ENCODE data around the gene DNAJB12. TPM values are rescaled to one million over a fixed set of nuclear protein-coding genes. Genes with fewer than 3 reads are reported as not detected.
"Not testable (repeated sequence)": the region's sequence is repeated elsewhere in the genome, so short reads cannot be mapped to it uniquely, and the experiment has no call there.

DNAJB12 gene
- total RNA-seq, 2 experiments from 2014 or later, result 24.3 to 26.5 TPM

GRCh38 chr10:72315611-72316385 lies 38.9 kb downstream of the DNAJB12 start:
- Mint-ChIP-seq H3K27me3 (no peaks in the 10 kb centered on the region), H3K4me1 (peaks cover 45% of the 10 kb centered on the region), H3K9me3 (no peaks in the 10 kb centered on the region), H3K36me3 (peaks cover 5% of the 10 kb centered on the region), H3K4me3 (peak overlapping the region; percentile 31), H3K27ac (peak overlapping the region; percentile 79)
- POLR2A ChIA-PET, result interaction anchor here (1.0 to 53.3 kb wide), 4 partner anchors 7 to 227 kb away, joined by 3 to 1812 read pairs (median 908); partner anchors contain the start of genes DDIT4 and SPOCK2
- ATAC-seq (ENCODE audit: low read depth) (no peak), DNase-seq (no peak)

DNA sequence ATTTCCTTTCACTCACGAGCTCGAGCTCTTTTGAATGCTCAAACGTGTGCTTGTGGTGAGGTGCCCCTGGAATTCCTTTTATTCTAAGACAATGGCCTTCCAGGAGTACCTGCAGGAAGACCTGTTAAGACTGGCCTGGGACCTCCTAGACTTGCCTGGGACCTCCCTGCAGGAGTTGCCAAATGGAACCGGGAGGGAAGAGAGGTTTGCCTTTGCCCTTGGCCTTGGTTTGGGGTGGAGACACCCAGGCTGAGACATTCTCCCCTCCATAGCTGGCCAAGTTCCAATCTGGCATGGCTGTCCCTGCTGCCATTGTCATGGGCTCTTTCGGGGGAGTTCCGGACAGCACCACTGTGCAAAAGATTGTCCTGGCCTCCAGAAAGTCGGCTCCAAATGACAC lies 39.7 kb downstream of the DNAJB12 start:
- Mint-ChIP-seq H3K36me3 (peaks cover 5% of the 10 kb centered on the region), H3K4me3 (no peak overlapping the region), H3K27ac (no peak overlapping the region), H3K4me1 (peaks cover 45% of the 10 kb centered on the region), H3K27me3 (no peaks in the 10 kb centered on the region), H3K9me3 (no peaks in the 10 kb centered on the region)
- ATAC-seq (ENCODE audit: low read depth) (no peak), DNase-seq (no peak)
- POLR2A ChIA-PET, result interaction anchor here (0.7 to 53.3 kb wide), 4 partner anchors 8 to 60 kb away, joined by 3 to 1812 read pairs (median 908); partner anchors contain the start of gene DDIT4

GRCh38 chr10:72314263-72314662 lies 40.5 kb downstream of the DNAJB12 start:
- Mint-ChIP-seq H3K4me3 (no peak overlapping the region), H3K27me3 (no peaks in the 10 kb centered on the region), H3K9me3 (no peaks in the 10 kb centered on the region), H3K36me3 (peaks cover 5% of the 10 kb centered on the region), H3K27ac (no peak overlapping the region), H3K4me1 (peaks cover 51% of the 10 kb centered on the region)
- DNase-seq, result no peak
- ATAC-seq (ENCODE audit: low read depth), result no peak
- POLR2A ChIA-PET, result interaction anchor here (0.7 to 53.3 kb wide), 3 partner anchors 9 to 59 kb away, joined by 3 to 1812 read pairs (median 1812); partner anchors contain the start of gene DDIT4

DNA sequence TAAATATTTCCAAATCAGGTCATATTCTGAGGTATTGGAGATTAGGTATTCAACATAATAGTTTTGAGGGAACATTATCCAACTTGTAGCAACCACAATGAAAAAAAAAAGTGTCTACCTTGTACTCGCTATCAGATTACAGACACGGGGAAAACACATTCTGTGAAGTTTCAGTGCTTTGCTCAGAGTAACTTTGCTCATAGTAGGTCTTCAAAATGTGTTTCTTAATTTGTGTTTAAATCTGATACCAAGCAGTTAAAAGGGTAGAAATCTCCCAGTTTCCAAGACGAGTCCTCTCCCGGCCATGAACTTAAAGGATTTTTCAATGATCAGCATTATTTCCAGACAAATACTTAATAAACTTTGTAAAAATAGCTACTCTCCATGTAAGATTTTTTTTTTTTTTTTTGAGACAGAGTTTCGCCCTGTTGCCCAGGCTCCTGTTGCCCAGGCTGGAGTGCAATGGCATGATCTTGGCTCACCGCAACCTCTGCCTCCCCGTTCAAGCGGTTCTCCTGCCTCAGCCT lies 41.8 kb downstream of the DNAJB12 start:
- Mint-ChIP-seq H3K4me1 (peaks cover 52% of the 10 kb centered on the region), H3K27ac (no peak overlapping the region), H3K27me3 (no peaks in the 10 kb centered on the region), H3K9me3 (no peaks in the 10 kb centered on the region), H3K4me3 (no peak overlapping the region), H3K36me3 (peaks cover 5% of the 10 kb centered on the region)
- no peak for DNase-seq
- ATAC-seq (ENCODE audit: low read depth), result no peak
- POLR2A ChIA-PET, result interaction anchor here (32.2 to 53.3 kb wide), 2 partner anchors 10 to 15 kb away, joined by 1812 read pairs; partner anchors contain the start of gene DDIT4

- no peaks in the 10 kb centered on the region for H3K27me3 Mint-ChIP-seq
- H3K4me3 Mint-ChIP-seq, result no peak overlapping the region
- H3K4me1 Mint-ChIP-seq, result peaks cover 50% of the 10 kb centered on the region
- H3K36me3 Mint-ChIP-seq, result peaks cover 3% of the 10 kb centered on the region
- ATAC-seq (ENCODE audit: low read depth) (peak; percentile 67), DNase-seq (no peak)
- POLR2A ChIA-PET, result interaction anchor here (32.2 to 53.3 kb wide), 2 partner anchors 12 to 14 kb away, joined by 1812 read pairs; partner anchors contain the start of gene DDIT4
- H3K9me3 Mint-ChIP-seq, result no peaks in the 10 kb centered on the region
- peak overlapping the region; percentile 31 for H3K27ac Mint-ChIP-seq
These were observed 43.1 kb downstream of the DNAJB12 start for GRCh38 chr10:72311667-72312066.

- POLR2A ChIA-PET, result interaction anchor here (32.2 to 53.3 kb wide), 2 partner anchors 13 kb away, joined by 1812 read pairs; partner anchors contain the start of gene DDIT4
These were observed 44.1 kb downstream of the DNAJB12 start for GRCh38 chr10:72310636-72311035.

GRCh38 chr10:72310241-72310633 lies 44.5 kb downstream of the DNAJB12 start:
- H3K36me3 Mint-ChIP-seq, result no peaks in the 10 kb centered on the region
- peaks cover 50% of the 10 kb centered on the region for H3K4me1 Mint-ChIP-seq
- DNase-seq (no peak), ATAC-seq (ENCODE audit: low read depth) (no peak)
- POLR2A ChIA-PET, result interaction anchor here (32.2 to 53.3 kb wide), 2 partner anchors 12 to 13 kb away, joined by 1812 read pairs; partner anchors contain the start of gene DDIT4
- peak overlapping the region; percentile 35 for H3K27ac Mint-ChIP-seq
- no peaks in the 10 kb centered on the region for H3K27me3 Mint-ChIP-seq
- H3K4me3 Mint-ChIP-seq, result no peak overlapping the region
- H3K9me3 Mint-ChIP-seq, result no peaks in the 10 kb centered on the region

More at GRCh38 chr10:72310636-72311035, 44.1 kb downstream of the DNAJB12 start:
- Mint-ChIP-seq H3K27me3 (no peaks in the 10 kb centered on the region), H3K4me3 (no peak overlapping the region), H3K36me3 (no peaks in the 10 kb centered on the region), H3K9me3 (no peaks in the 10 kb centered on the region), H3K27ac (peak overlapping the region; percentile 35), H3K4me1 (peaks cover 47% of the 10 kb centered on the region)
- no peak for DNase-seq
- no peak for ATAC-seq (ENCODE audit: low read depth)

DNA sequence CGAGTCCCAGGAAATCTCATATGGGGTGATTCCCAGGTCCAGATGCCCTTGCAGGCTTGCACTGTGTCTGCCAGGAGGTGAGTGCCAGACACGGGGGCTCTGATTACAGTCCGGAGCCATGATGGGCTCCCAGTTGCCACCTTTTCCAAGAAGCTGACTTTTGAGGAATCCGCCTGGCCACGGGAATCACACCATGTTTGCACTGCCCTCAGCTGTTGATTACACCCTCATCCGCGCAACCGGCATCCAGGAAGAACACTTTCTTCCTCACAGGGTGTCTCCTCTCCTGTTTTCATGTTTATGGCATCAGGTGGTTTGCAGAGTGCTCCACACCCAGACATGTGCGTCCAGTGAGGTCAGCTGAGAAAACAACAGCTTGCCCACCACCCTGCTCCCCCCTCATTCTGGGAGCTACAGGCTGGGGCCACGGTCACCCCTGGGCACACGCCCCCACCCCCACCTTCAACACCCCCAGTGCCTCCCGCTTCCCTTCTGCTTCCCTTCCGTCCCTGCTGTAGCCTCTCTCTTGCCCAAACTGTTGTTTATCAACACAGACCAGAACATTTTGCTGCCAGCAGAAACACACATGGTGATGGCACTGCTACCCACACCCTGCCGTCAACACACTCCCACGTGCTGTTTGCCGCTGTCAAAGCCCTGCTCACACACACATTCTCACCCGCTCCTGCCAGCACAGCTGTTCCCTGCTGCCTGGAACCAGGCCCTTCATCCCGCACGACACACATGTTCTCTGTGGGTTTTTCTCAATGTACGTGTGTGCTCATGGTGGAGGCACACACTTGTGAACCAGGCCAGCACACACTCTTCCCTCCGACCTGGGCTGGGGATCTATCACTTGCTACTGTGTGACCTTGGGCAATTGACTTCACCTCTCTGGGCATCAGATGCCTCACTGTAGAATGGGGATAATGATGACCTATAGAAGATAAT lies 45.2 kb downstream of the DNAJB12 start:
- Mint-ChIP-seq H3K27ac (peak overlapping the region; percentile 88), H3K4me3 (no peak overlapping the region), H3K9me3 (no peaks in the 10 kb centered on the region), H3K4me1 (peaks cover 52% of the 10 kb centered on the region), H3K36me3 (no peaks in the 10 kb centered on the region), H3K27me3 (no peaks in the 10 kb centered on the region)
- POLR2A ChIA-PET, result interaction anchor here (32.2 to 53.3 kb wide), 2 partner anchors 12 to 14 kb away, joined by 1812 read pairs; partner anchors contain the start of gene DDIT4
- DNase-seq (no peak), ATAC-seq (ENCODE audit: low read depth) (no peak)

- peak overlapping the region; percentile 43 for H3K4me3 Mint-ChIP-seq
- POLR2A ChIA-PET, result interaction anchor here (32.2 to 53.3 kb wide), 2 partner anchors 11 to 15 kb away, joined by 1812 read pairs; partner anchors contain the start of gene DDIT4
- peak; percentile 49 for ATAC-seq (ENCODE audit: low read depth)
- H3K4me1 Mint-ChIP-seq, result peaks cover 59% of the 10 kb centered on the region
- H3K27me3 Mint-ChIP-seq, result no peaks in the 10 kb centered on the region
- no peaks in the 10 kb centered on the region for H3K9me3 Mint-ChIP-seq
- H3K36me3 Mint-ChIP-seq, result no peaks in the 10 kb centered on the region
- peak overlapping the region; percentile 88 for H3K27ac Mint-ChIP-seq
- DNase-seq, result no peak
These were observed 46.3 kb downstream of the DNAJB12 start for GRCh38 chr10:72308320-72308987.

- not testable (repeated sequence) for H3K9me3 Mint-ChIP-seq; H3K4me3 Mint-ChIP-seq; ATAC-seq (ENCODE audit: low read depth); DNase-seq; H3K36me3 Mint-ChIP-seq; H3K27me3 Mint-ChIP-seq
- POLR2A ChIA-PET, result interaction anchor here (32.2 to 53.3 kb wide), 2 partner anchors 10 to 16 kb away, joined by 1812 read pairs; partner anchors contain the start of gene DDIT4
- H3K4me1 Mint-ChIP-seq, result peaks cover 63% of the 10 kb centered on the region
- peak overlapping the region; percentile 88 for H3K27ac Mint-ChIP-seq
These were observed 47.0 kb downstream of the DNAJB12 start for GRCh38 chr10:72307711-72308110.

GRCh38 chr10:72306215-72306760 lies 48.4 kb downstream of the DNAJB12 start:
- Mint-ChIP-seq H3K36me3 (peaks cover 4% of the 10 kb centered on the region), H3K4me3 (peak overlapping the region; percentile 20), H3K27ac (peak overlapping the region; percentile 81), H3K9me3 (no peaks in the 10 kb centered on the region), H3K4me1 (peaks cover 63% of the 10 kb centered on the region), H3K27me3 (no peaks in the 10 kb centered on the region)
- ATAC-seq (ENCODE audit: low read depth) (no peak), DNase-seq (no peak)
- POLR2A ChIA-PET, result interaction anchor here (0.7 to 53.3 kb wide), 4 partner anchors 9 to 219 kb away, joined by 5 to 1812 read pairs (median 10); no protein-coding TSS in a partner anchor

Measured in activated naive CD8-positive, alpha-beta T cell treated with anti-CD3 and anti-CD28 coated beads, Interleukin-2, amount 10 ng/mL, durations not matched to agents 7 days and 5 days (primary cell).